ENCODE data around the gene ACAD9.

DNA sequence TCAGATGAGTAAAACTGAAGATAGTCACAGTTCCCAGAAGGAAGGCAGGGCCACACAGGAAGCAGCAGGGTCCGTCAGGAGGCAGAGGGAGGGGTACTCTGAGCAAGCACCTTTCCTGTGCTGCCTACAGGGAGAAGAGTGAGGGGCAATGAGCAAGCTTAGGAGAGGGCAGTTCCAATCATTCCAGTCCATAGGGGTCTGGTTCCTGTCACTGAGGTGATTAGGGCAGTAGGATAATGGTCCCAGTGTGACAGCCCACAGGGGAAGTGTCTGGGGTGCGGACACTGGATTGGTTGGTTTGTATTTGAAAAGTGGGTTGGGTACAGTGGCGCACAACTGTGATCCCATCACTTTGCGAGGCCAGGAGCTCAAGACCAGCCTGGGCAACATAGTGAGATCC lies 7.1 kb upstream of the ACAD9 start:
- no peak for TF ChIP-seq EZH2 (IDR thresholded peaks at IDR 0.05; ENCODE audit: insufficient read depth, low read length)
- TF ChIP-seq, protein P1, sequence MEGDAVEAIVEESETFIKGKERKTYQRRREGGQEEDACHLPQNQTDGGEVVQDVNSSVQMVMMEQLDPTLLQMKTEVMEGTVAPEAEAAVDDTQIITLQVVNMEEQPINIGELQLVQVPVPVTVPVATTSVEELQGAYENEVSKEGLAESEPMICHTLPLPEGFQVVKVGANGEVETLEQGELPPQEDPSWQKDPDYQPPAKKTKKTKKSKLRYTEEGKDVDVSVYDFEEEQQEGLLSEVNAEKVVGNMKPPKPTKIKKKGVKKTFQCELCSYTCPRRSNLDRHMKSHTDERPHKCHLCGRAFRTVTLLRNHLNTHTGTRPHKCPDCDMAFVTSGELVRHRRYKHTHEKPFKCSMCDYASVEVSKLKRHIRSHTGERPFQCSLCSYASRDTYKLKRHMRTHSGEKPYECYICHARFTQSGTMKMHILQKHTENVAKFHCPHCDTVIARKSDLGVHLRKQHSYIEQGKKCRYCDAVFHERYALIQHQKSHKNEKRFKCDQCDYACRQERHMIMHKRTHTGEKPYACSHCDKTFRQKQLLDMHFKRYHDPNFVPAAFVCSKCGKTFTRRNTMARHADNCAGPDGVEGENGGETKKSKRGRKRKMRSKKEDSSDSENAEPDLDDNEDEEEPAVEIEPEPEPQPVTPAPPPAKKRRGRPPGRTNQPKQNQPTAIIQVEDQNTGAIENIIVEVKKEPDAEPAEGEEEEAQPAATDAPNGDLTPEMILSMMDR (IDR thresholded peaks at IDR 0.05; ENCODE audit: insufficient read depth, low read depth, low read length) = no peak
